Suppressor macrophage (primary cell): ENCODE data around the gene NEMP2.

ENCODE experiments used
- DNase-seq, 4 experiments: peaks; one replicate each; pipeline ENCODE4 v3.0.0-alpha.2; 2020 to 2022

Gene NEMP2

DNA sequence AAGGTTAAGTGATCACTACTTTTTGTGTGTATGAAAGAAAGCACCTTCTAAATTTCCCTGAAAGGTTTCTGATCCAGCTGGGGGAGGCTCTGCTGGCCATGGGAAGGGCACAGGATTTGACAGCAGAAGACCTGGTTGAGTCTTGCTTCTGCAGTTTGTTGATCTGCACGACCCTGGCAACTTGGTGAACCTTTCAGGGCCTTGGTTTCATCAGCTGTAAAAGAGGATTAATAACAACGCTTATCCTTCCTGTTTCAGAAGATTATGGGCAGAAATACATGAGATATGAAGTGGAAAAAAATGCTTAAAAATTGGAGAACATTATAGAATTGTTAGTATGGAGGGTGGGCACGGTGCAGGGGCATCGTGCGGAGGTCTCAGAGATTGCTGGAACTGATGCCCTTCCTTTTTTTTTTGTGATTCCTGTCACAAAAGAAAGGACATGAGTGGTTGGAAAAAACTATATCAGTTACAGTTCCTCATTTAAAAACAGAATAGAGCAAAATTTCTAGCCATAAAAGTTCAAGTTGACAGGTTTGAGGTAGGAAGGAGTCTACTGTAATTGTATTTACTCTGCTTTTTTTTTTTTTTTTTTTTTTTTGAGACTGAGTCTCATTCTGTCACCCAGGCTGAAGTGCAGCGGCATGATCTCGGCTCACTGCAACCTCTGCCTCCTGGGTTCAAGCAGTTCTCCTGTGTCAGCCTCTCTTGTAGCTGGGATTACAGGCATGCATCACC is 79.0 kb downstream of the NEMP2 start:
- no peak for DNase-seq

DNA sequence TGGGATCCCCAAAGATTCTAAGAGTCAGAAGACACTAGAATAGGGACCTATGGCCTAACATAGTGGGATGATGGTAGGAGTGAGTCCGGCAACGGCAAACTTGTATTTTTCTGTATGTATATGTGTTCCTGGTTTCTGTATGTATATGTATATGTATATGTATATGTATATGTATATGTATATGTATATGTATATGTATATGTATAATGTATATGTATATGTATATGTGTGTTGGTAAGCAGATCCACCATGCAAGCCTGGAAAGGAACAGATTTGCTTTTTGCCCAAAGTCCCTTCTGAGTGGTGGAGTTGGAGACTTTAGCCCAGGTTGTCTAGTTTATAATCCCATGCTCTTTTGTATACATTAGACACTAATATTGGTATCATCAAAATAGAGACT is 79.7 kb downstream of the NEMP2 start:
- no peak for DNase-seq
